PC-3 (cell line): ENCODE data around the gene ANKH.

ENCODE experiments used
- EZH2 ChIP-seq: fragments of 300-600 bp; sonication (generic); IDR thresholded peaks from one replicate; pipeline ENCODE4 v1.6.1; 2017; ENCODE audit warnings: antibody characterized with exemption, mild to moderate bottlenecking, low read length; ENCODE audit not compliant: unreplicated experiment
- TF ChIP-seq, protein P1 (sequence below): fragments of 300-600 bp; sonication (generic); conservative IDR thresholded peaks from 2 replicates; pipeline ENCODE4 v1.5.1; 2017; ENCODE audit warnings: antibody characterized with exemption, low read depth, mild to moderate bottlenecking, low read length

DNA sequence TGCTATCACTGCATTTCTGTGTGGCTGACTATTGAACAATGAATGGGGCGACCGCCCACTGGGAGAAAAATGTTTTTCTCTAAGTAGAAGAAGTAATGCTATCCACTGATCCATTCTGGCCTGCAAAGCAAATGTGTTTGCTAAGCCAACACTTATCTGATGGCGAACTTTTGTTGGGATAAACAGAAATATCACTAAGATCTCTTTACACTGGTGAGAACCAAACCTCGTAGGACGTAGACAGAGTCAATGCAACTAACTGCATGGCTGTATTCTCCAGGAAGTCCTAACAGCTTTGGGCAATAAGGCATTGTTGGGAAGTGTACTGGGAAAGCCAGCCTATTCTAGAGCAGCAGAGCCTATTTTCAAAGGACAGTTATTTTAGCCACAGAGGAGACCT lies 77.7 kb downstream of the ANKH start:
- TF ChIP-seq, protein P1, sequence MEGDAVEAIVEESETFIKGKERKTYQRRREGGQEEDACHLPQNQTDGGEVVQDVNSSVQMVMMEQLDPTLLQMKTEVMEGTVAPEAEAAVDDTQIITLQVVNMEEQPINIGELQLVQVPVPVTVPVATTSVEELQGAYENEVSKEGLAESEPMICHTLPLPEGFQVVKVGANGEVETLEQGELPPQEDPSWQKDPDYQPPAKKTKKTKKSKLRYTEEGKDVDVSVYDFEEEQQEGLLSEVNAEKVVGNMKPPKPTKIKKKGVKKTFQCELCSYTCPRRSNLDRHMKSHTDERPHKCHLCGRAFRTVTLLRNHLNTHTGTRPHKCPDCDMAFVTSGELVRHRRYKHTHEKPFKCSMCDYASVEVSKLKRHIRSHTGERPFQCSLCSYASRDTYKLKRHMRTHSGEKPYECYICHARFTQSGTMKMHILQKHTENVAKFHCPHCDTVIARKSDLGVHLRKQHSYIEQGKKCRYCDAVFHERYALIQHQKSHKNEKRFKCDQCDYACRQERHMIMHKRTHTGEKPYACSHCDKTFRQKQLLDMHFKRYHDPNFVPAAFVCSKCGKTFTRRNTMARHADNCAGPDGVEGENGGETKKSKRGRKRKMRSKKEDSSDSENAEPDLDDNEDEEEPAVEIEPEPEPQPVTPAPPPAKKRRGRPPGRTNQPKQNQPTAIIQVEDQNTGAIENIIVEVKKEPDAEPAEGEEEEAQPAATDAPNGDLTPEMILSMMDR, result no peak
- TF ChIP-seq EZH2, result no peak
